KMS-11 (cell line): ENCODE measurements around the gene RUNX3.

Experiments
- H2AFZ ChIP-seq: fragments of 200-600 bp; sonication (generic); 2 replicates; pipeline ENCODE4 v1.6.1; 2016; ENCODE audit warnings: antibody characterized with exemption, mixed run types, low read depth
- H3K27ac ChIP-seq: fragments of 200-600 bp; sonication (generic); 2 replicates; pipeline ENCODE4 v1.6.1; 2016; ENCODE audit warnings: mild to moderate bottlenecking, mixed run types
- H3K27me3 ChIP-seq: fragments of 200-600 bp; sonication (generic); 2 replicates; pipeline ENCODE4 v1.6.1; 2017; ENCODE audit warnings: mild to moderate bottlenecking, low read depth, mixed run types, moderate library complexity; ENCODE audit not compliant: insufficient read depth
- H3K36me3 ChIP-seq: fragments of 200-600 bp; sonication (generic); 2 replicates; pipeline ENCODE4 v1.6.1; 2017; ENCODE audit warnings: mild to moderate bottlenecking, mixed run types; ENCODE audit not compliant: insufficient read depth
- H3K4me1 ChIP-seq: fragments of 200-600 bp; sonication (generic); 2 replicates; pipeline ENCODE4 v1.6.1; 2016; ENCODE audit warnings: mild to moderate bottlenecking, low read depth, mixed run types; ENCODE audit not compliant: poor library complexity, severe bottlenecking
- H3K4me2 ChIP-seq: fragments of 200-600 bp; sonication (generic); 2 replicates; pipeline ENCODE4 v1.7.0; 2016; ENCODE audit warnings: mild to moderate bottlenecking, mixed run types
- H3K4me3 ChIP-seq: fragments of 200-600 bp; sonication (generic); IDR thresholded peaks from 2 replicates; pipeline ENCODE4 v1.6.1; 2017; ENCODE audit warnings: low read depth, low read length, mixed read lengths; ENCODE audit not compliant: insufficient read depth
- H3K79me2 ChIP-seq: fragments of 200-600 bp; sonication (generic); 2 replicates; pipeline ENCODE4 v1.6.1; 2016; ENCODE audit warnings: low read depth, mixed run types; ENCODE audit not compliant: insufficient read depth
- H3K9ac ChIP-seq: fragments of 200-600 bp; sonication (generic); 2 replicates; pipeline ENCODE4 v1.6.1; 2016; ENCODE audit warnings: mild to moderate bottlenecking, mixed run types
- H4K20me1 ChIP-seq: fragments of 200-600 bp; sonication (generic); 2 replicates; pipeline ENCODE4 v1.6.1; 2016; ENCODE audit warnings: mild to moderate bottlenecking, mixed run types; ENCODE audit not compliant: insufficient read depth
- TF ChIP-seq, protein P1 (sequence below): fragments of 200-600 bp; sonication (generic); conservative IDR thresholded peaks from 2 replicates; pipeline ENCODE4 v1.6.1; 2017; ENCODE audit warnings: low read depth, mild to moderate bottlenecking, antibody characterized with exemption, low read length, moderate library complexity, mixed read lengths

The RUNX3 gene

DNA sequence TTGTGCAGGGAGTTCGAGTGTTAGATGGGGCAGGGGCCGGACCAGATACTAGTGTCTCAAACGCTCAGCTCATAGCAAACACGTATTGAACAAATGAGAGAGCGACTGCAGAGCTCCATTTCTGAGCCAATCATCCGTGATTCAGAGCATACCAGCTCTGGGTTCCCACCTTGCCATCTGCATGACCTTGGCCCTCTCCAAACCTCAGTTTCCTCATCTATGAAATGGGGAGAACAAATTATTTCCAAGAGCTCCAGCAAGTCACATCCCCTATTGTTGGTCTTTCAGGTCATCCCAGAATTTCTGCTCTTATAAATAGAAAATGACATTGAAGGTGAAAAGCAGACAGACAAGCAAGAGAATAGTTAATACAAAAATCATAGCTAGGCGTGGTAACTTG, 10.2 kb upstream of the RUNX3 start:
- Histone ChIP-seq H3K36me3 (no peaks in the 10 kb centered on the region), H3K79me2 (no peaks in the 10 kb centered on the region), H2AFZ (no peak overlapping the region), H3K27ac (no peak overlapping the region), H3K4me1 (no peaks in the 10 kb centered on the region), H3K4me3 (no peak overlapping the region), H3K4me2 (no peak overlapping the region), H3K9ac (no peak overlapping the region), H4K20me1 (no peaks in the 10 kb centered on the region), H3K27me3 (no peaks in the 10 kb centered on the region)
- TF ChIP-seq, protein P1, sequence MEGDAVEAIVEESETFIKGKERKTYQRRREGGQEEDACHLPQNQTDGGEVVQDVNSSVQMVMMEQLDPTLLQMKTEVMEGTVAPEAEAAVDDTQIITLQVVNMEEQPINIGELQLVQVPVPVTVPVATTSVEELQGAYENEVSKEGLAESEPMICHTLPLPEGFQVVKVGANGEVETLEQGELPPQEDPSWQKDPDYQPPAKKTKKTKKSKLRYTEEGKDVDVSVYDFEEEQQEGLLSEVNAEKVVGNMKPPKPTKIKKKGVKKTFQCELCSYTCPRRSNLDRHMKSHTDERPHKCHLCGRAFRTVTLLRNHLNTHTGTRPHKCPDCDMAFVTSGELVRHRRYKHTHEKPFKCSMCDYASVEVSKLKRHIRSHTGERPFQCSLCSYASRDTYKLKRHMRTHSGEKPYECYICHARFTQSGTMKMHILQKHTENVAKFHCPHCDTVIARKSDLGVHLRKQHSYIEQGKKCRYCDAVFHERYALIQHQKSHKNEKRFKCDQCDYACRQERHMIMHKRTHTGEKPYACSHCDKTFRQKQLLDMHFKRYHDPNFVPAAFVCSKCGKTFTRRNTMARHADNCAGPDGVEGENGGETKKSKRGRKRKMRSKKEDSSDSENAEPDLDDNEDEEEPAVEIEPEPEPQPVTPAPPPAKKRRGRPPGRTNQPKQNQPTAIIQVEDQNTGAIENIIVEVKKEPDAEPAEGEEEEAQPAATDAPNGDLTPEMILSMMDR: no peak

DNA sequence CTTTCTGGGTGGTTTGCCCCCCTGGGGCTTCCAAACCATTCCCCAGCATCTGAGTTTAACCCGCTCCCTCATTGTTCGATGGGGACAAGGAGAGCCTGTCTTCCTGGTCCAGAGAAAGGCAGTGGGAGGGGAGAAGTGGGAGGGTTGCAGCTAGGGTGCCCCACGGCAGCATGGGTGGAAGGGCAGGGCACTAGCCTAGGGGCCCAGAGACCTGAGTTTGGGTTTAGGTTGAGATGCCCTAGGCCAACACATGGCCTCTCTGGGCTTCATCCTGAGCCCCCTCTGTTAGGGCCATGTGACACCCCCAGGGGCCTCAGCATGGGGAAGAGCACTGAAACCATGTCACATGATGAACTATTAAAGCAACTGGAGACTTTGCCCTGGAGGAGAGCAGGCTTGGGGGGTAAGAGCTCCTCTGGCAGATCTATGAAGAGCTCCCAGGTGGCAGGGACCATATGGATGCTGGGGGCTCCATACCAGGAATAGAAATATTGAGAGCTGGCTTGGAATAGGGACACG, 9.7 kb upstream of the RUNX3 start:
- H3K4me3 ChIP-seq: no peak overlapping the region
- H4K20me1 ChIP-seq: no peaks in the 10 kb centered on the region
- no peak overlapping the region for H3K27ac ChIP-seq
- no peaks in the 10 kb centered on the region for H3K79me2 ChIP-seq
- H3K27me3 ChIP-seq: no peaks in the 10 kb centered on the region
- H3K4me1 ChIP-seq: no peaks in the 10 kb centered on the region
- TF ChIP-seq, protein P1: no peak
- H3K36me3 ChIP-seq: no peaks in the 10 kb centered on the region
- no peak overlapping the region for H2AFZ ChIP-seq
- no peak overlapping the region for H3K9ac ChIP-seq
- H3K4me2 ChIP-seq: no peak overlapping the region

DNA sequence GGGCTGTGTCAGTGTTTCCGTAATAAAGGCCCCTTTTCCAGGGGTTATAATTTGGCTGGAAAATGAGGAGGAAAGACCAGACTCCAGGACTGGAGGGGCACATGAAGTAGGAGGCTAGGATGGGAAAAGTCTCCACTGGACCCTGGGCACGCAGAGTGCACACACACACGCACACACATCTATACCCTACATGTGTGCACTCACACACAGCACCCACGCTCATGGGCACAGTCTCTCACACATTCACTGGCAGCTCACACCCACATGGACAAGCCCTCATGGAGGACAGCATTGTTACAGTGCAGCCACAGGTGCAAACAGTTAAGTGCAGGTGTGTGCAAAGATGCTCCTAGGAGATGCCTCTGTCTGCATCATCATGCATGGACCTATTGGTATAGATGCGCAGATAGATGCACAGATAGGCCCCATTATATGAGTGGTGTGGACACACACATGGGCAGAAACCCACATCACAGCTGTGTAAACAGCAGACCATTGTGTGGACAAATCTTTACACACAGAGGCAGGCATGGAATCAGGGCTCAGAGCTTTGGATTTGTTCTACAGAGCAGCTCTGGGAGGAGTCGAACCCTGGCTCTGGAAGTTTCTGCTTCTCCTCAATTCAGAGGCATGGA, 9.1 kb upstream of the RUNX3 start:
- no peak overlapping the region for H3K4me2 ChIP-seq
- no peaks in the 10 kb centered on the region for H3K4me1 ChIP-seq
- no peak overlapping the region for H2AFZ ChIP-seq
- no peak overlapping the region for H3K9ac ChIP-seq
- H4K20me1 ChIP-seq: no peaks in the 10 kb centered on the region
- H3K4me3 ChIP-seq: no peak overlapping the region
- no peaks in the 10 kb centered on the region for H3K36me3 ChIP-seq
- H3K79me2 ChIP-seq: no peaks in the 10 kb centered on the region
- TF ChIP-seq, protein P1: no peak
- no peaks in the 10 kb centered on the region for H3K27me3 ChIP-seq
- no peak overlapping the region for H3K27ac ChIP-seq

DNA sequence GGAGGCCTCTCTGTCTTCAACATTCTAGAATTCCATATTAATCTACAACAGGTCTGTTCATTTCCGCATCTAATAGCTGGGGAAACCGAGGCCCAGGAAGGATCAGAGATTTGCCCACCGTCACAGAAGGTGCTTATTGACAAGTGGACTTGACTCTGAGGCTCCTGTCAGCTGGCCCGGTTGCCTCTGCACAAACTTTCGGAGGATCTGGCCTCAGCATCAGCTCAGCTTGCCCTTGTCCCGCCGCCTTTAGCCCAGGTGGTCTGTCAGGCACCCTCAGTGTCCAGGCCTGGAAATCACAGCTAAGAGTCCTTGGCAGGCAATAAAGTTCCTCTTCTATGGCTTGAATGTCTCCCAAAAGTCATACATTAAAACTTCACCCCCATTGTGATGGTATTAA, 8.2 kb upstream of the RUNX3 start:
- Histone ChIP-seq H3K27ac (no peak overlapping the region), H3K9ac (no peak overlapping the region), H3K27me3 (no peaks in the 10 kb centered on the region), H4K20me1 (no peaks in the 10 kb centered on the region), H2AFZ (no peak overlapping the region), H3K4me3 (no peak overlapping the region), H3K4me2 (no peak overlapping the region), H3K36me3 (no peaks in the 10 kb centered on the region), H3K4me1 (no peaks in the 10 kb centered on the region), H3K79me2 (no peaks in the 10 kb centered on the region)
- TF ChIP-seq, protein P1: no peak
